H54 (cell line): Measurements from ENCODE around the gene MEGF9.
"Not testable (repeated sequence)": the region's sequence is repeated elsewhere in the genome, so short reads cannot be mapped to it uniquely, and the experiment has no call there.

Experiments
- DNase-seq: peaks from one replicate; pipeline ENCODE4 v3.0.0; 2011; ENCODE audit warnings: low spot score, mixed read lengths; ENCODE audit not compliant: insufficient read length
- FAIRE-seq: peaks from 3 replicates; lab custom pipeline; 2011; peaks lifted over from hg19 to GRCh38; lab: Jason Lieb, UNC
- POLR2A ChIP-seq: IDR thresholded peaks from 2 replicates; pipeline ENCODE4 v1.6.1; 2011; ENCODE audit warnings: low read depth, mild to moderate bottlenecking, low read length

MEGF9 gene

GRCh38 chr9:120714088-120714845, at the start of gene MEGF9:
MEGF9 (minus strand) TSS chr9:120714470; CDS start chr9:120714358, 112 bp downstream.
- TF ChIP-seq POLR2A, result peak; percentile 82
- FAIRE-seq, result peak; percentile 92
- peak; percentile 99 for DNase-seq

- TF ChIP-seq POLR2A, result no peak
- peak; percentile 41 for FAIRE-seq
- no peak for DNase-seq
Measured at GRCh38 chr9:120761006-120761405, 46.7 kb upstream of the MEGF9 start.

GRCh38 chr9:120759755-120760400, 45.6 kb upstream of the MEGF9 start:
- TF ChIP-seq POLR2A, result no peak
- FAIRE-seq (no peak), DNase-seq (no peak)

- no peak for FAIRE-seq
- TF ChIP-seq POLR2A, result no peak
- no peak for DNase-seq
Measured at GRCh38 chr9:120758544-120758943, 44.3 kb upstream of the MEGF9 start.

- FAIRE-seq (peak; percentile 53), DNase-seq (no peak)
- no peak for TF ChIP-seq POLR2A
Measured at GRCh38 chr9:120757026-120757913, 43.0 kb upstream of the MEGF9 start.

- TF ChIP-seq POLR2A, result no peak
- DNase-seq (no peak), FAIRE-seq (no peak)
Measured at GRCh38 chr9:120756531-120756930, 42.3 kb upstream of the MEGF9 start.

GRCh38 chr9:120755810-120756434, 41.7 kb upstream of the MEGF9 start:
- TF ChIP-seq POLR2A, result no peak
- FAIRE-seq (peak; percentile 99), DNase-seq (peak; percentile 77)

GRCh38 chr9:120755044-120755443, 40.8 kb upstream of the MEGF9 start:
- DNase-seq (no peak), FAIRE-seq (peak; percentile 84)
- TF ChIP-seq POLR2A, result no peak

- TF ChIP-seq POLR2A, result no peak
- DNase-seq (no peak), FAIRE-seq (no peak)
Measured at GRCh38 chr9:120750421-120750820, 36.2 kb upstream of the MEGF9 start.

- not testable (repeated sequence) for FAIRE-seq, DNase-seq
Measured at GRCh38 chr9:120746366-120746765, 32.1 kb upstream of the MEGF9 start.

GRCh38 chr9:120745278-120745677, 31.0 kb upstream of the MEGF9 start:
- DNase-seq, result no peak
- peak; percentile 58 for FAIRE-seq
- no peak for TF ChIP-seq POLR2A

GRCh38 chr9:120742951-120743416, 28.7 kb upstream of the MEGF9 start:
- DNase-seq (peak; percentile 81), FAIRE-seq (peak; percentile 86)
- no peak for TF ChIP-seq POLR2A

- peak; percentile 67 for FAIRE-seq
- DNase-seq, result no peak
- TF ChIP-seq POLR2A, result no peak
Measured at GRCh38 chr9:120741701-120742100, 27.4 kb upstream of the MEGF9 start.

GRCh38 chr9:120741191-120741590, 26.9 kb upstream of the MEGF9 start:
- no peak for FAIRE-seq
- DNase-seq, result no peak
- no peak for TF ChIP-seq POLR2A
